ENCODE data around the gene TRPC4.

DNA sequence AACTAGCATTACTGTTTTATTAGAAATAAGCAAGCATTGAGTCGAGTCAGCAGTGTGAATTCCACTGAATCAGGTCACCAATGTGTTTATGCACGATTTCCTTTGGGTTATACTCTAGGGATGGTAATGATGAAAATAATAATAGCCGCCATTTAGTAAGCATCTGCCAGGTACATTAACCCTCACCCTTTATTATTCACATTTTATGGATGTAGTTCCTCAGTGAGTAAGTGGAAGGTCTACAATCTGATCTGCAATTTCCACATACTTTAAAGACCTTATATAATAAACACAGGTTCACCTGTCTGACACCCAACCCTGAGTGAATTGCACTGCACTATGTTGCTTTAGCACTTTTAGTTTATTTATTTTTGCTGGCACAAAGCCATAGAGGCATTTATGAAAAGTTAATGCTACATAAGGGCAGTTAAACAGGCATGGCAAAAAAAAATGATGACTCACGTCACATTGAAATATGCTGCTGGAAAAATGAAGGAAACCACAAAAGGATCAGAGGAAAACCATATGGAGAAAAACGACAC, 122.4 kb downstream of the TRPC4 start:
- TF ChIP-seq, protein P1, sequence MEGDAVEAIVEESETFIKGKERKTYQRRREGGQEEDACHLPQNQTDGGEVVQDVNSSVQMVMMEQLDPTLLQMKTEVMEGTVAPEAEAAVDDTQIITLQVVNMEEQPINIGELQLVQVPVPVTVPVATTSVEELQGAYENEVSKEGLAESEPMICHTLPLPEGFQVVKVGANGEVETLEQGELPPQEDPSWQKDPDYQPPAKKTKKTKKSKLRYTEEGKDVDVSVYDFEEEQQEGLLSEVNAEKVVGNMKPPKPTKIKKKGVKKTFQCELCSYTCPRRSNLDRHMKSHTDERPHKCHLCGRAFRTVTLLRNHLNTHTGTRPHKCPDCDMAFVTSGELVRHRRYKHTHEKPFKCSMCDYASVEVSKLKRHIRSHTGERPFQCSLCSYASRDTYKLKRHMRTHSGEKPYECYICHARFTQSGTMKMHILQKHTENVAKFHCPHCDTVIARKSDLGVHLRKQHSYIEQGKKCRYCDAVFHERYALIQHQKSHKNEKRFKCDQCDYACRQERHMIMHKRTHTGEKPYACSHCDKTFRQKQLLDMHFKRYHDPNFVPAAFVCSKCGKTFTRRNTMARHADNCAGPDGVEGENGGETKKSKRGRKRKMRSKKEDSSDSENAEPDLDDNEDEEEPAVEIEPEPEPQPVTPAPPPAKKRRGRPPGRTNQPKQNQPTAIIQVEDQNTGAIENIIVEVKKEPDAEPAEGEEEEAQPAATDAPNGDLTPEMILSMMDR (IDR thresholded peaks at IDR 0.05), result no peak
- no peak for TF ChIP-seq NR2C2 (CRISPR knock-in tag; IDR thresholded peaks at IDR 0.05)
- TF ChIP-seq ZBTB21 (CRISPR knock-in tag; IDR thresholded peaks at IDR 0.05; ENCODE audit: borderline replicate concordance), result no peak
- no peak for TF ChIP-seq OVOL2 (CRISPR knock-in tag; IDR thresholded peaks at IDR 0.05; ENCODE audit: borderline replicate concordance)
- TF ChIP-seq, protein P2, sequence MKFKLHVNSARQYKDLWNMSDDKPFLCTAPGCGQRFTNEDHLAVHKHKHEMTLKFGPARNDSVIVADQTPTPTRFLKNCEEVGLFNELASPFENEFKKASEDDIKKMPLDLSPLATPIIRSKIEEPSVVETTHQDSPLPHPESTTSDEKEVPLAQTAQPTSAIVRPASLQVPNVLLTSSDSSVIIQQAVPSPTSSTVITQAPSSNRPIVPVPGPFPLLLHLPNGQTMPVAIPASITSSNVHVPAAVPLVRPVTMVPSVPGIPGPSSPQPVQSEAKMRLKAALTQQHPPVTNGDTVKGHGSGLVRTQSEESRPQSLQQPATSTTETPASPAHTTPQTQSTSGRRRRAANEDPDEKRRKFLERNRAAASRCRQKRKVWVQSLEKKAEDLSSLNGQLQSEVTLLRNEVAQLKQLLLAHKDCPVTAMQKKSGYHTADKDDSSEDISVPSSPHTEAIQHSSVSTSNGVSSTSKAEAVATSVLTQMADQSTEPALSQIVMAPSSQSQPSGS (CRISPR knock-in tag; IDR thresholded peaks at IDR 0.05; ENCODE audit: borderline replicate concordance, low read depth), result no peak
- TF ChIP-seq, protein P3, sequence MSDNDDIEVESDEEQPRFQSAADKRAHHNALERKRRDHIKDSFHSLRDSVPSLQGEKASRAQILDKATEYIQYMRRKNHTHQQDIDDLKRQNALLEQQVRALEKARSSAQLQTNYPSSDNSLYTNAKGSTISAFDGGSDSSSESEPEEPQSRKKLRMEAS (CRISPR knock-in tag; IDR thresholded peaks at IDR 0.05), result no peak
- TF ChIP-seq, protein P4, sequence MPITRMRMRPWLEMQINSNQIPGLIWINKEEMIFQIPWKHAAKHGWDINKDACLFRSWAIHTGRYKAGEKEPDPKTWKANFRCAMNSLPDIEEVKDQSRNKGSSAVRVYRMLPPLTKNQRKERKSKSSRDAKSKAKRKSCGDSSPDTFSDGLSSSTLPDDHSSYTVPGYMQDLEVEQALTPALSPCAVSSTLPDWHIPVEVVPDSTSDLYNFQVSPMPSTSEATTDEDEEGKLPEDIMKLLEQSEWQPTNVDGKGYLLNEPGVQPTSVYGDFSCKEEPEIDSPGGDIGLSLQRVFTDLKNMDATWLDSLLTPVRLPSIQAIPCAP (CRISPR knock-in tag; IDR thresholded peaks at IDR 0.05), result no peak
- TF ChIP-seq, protein P5, sequence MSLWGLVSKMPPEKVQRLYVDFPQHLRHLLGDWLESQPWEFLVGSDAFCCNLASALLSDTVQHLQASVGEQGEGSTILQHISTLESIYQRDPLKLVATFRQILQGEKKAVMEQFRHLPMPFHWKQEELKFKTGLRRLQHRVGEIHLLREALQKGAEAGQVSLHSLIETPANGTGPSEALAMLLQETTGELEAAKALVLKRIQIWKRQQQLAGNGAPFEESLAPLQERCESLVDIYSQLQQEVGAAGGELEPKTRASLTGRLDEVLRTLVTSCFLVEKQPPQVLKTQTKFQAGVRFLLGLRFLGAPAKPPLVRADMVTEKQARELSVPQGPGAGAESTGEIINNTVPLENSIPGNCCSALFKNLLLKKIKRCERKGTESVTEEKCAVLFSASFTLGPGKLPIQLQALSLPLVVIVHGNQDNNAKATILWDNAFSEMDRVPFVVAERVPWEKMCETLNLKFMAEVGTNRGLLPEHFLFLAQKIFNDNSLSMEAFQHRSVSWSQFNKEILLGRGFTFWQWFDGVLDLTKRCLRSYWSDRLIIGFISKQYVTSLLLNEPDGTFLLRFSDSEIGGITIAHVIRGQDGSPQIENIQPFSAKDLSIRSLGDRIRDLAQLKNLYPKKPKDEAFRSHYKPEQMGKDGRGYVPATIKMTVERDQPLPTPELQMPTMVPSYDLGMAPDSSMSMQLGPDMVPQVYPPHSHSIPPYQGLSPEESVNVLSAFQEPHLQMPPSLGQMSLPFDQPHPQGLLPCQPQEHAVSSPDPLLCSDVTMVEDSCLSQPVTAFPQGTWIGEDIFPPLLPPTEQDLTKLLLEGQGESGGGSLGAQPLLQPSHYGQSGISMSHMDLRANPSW (CRISPR knock-in tag; conservative IDR thresholded peaks at IDR 0.05; ENCODE audit: low read depth), result no peak
- no peak for TF ChIP-seq MYBL2 (CRISPR knock-in tag; IDR thresholded peaks at IDR 0.05)
- TF ChIP-seq, protein P6, sequence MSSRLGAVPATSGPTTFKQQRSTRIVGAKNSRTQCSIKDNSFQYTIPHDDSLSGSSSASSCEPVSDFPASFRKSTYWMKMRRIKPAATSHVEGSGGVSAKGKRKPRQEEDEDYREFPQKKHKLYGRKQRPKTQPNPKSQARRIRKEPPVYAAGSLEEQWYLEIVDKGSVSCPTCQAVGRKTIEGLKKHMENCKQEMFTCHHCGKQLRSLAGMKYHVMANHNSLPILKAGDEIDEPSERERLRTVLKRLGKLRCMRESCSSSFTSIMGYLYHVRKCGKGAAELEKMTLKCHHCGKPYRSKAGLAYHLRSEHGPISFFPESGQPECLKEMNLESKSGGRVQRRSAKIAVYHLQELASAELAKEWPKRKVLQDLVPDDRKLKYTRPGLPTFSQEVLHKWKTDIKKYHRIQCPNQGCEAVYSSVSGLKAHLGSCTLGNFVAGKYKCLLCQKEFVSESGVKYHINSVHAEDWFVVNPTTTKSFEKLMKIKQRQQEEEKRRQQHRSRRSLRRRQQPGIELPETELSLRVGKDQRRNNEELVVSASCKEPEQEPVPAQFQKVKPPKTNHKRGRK (CRISPR knock-in tag; IDR thresholded peaks at IDR 0.05; ENCODE audit: borderline replicate concordance), result no peak
- TF ChIP-seq, protein P7, sequence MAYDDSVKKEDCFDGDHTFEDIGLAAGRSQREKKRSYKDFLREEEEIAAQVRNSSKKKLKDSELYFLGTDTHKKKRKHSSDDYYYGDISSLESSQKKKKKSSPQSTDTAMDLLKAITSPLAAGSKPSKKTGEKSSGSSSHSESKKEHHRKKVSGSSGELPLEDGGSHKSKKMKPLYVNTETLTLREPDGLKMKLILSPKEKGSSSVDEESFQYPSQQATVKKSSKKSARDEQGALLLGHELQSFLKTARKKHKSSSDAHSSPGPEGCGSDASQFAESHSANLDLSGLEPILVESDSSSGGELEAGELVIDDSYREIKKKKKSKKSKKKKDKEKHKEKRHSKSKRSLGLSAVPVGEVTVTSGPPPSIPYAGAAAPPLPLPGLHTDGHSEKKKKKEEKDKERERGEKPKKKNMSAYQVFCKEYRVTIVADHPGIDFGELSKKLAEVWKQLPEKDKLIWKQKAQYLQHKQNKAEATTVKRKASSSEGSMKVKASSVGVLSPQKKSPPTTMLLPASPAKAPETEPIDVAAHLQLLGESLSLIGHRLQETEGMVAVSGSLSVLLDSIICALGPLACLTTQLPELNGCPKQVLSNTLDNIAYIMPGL (CRISPR knock-in tag; IDR thresholded peaks at IDR 0.05), result no peak

Data from WTC11 (cell line).